Astrocyte (in vitro differentiated cells and primary cell): ENCODE data around the gene LPCAT3. TPM values are rescaled to one million over a fixed set of nuclear protein-coding genes. Genes with fewer than 3 reads are reported as not detected.
A peak's percentile ranks its signal among the peaks of the same experiment; 100 is the strongest.

ENCODE experiments used
- DNase-seq: peaks from one replicate; pipeline ENCODE4 v3.0.0-alpha.2; 2010; ENCODE audit warnings: low read depth
- FAIRE-seq: peaks from 2 replicates; lab custom pipeline; 2011; peaks lifted over from hg19 to GRCh38; lab: Jason Lieb, UNC
- H2AFZ ChIP-seq: 2 replicates; pipeline ENCODE4 v1.6.0; 2012; ENCODE audit warnings: low read depth, low read length, inconsistent platforms
- H3K27ac ChIP-seq: 2 replicates; pipeline ENCODE4 v1.5.1; 2011; ENCODE audit warnings: low read depth, low read length, inconsistent platforms
- H3K27me3 ChIP-seq: 2 replicates; pipeline ENCODE4 v1.6.0; 2011; ENCODE audit warnings: low read length, inconsistent platforms; ENCODE audit not compliant: insufficient read depth
- H3K36me3 ChIP-seq: 2 replicates; pipeline ENCODE4 v1.5.1; 2011; ENCODE audit warnings: low read length, inconsistent platforms; ENCODE audit not compliant: insufficient read depth
- H3K4me1 ChIP-seq: 2 replicates; pipeline ENCODE4 v1.5.1; 2011; ENCODE audit warnings: low read length, inconsistent platforms; ENCODE audit not compliant: insufficient read depth
- H3K4me2 ChIP-seq: 2 replicates; pipeline ENCODE4 v1.6.0; 2012; ENCODE audit warnings: low read length, inconsistent platforms
- H3K4me3 ChIP-seq: 2 replicates; pipeline ENCODE4 v1.5.1; 2011; ENCODE audit warnings: low read depth, mild to moderate bottlenecking, low read length, inconsistent platforms; ENCODE audit not compliant: insufficient read depth
- H3K79me2 ChIP-seq: 2 replicates; pipeline ENCODE4 v1.6.0; 2012; ENCODE audit warnings: mild to moderate bottlenecking, low read length, inconsistent platforms; ENCODE audit not compliant: insufficient read depth
- H3K9ac ChIP-seq: 2 replicates; pipeline ENCODE4 v1.6.0; 2012; ENCODE audit warnings: mild to moderate bottlenecking, low read length, inconsistent platforms
- H3K9me3 ChIP-seq: 2 replicates; pipeline ENCODE4 v1.5.1; 2012; ENCODE audit warnings: low read depth, mild to moderate bottlenecking, low read length, inconsistent platforms; ENCODE audit not compliant: insufficient read depth
- H4K20me1 ChIP-seq: 2 replicates; pipeline ENCODE4 v1.6.0; 2012; ENCODE audit warnings: low read length, inconsistent platforms; ENCODE audit not compliant: insufficient read depth
- H3K27ac Mint-ChIP-seq: one replicate; pipeline ENCODE4 v1.8.0; 2021; ENCODE audit warnings: mild to moderate bottlenecking, mixed read lengths; ENCODE audit not compliant: unreplicated experiment
- H3K27me3 Mint-ChIP-seq: one replicate; pipeline ENCODE4 v1.8.0; 2021; ENCODE audit warnings: low read depth, mixed read lengths; ENCODE audit not compliant: unreplicated experiment
- H3K36me3 Mint-ChIP-seq: one replicate; pipeline ENCODE4 v1.8.0; 2021; ENCODE audit warnings: low read depth, mixed read lengths; ENCODE audit not compliant: unreplicated experiment
- H3K4me1 Mint-ChIP-seq: one replicate; pipeline ENCODE4 v1.8.0; 2021; ENCODE audit warnings: low read depth, mixed read lengths; ENCODE audit not compliant: unreplicated experiment
- H3K4me3 Mint-ChIP-seq: one replicate; pipeline ENCODE4 v1.8.0; 2021; ENCODE audit warnings: mild to moderate bottlenecking, moderate library complexity, mixed read lengths; ENCODE audit not compliant: unreplicated experiment
- H3K9me3 Mint-ChIP-seq: one replicate; pipeline ENCODE4 v1.8.0; 2021; ENCODE audit warnings: mild to moderate bottlenecking, mixed read lengths; ENCODE audit not compliant: unreplicated experiment
- CTCF ChIP-seq: IDR thresholded peaks from 2 replicates; pipeline ENCODE4 v1.5.1; 2011; ENCODE audit warnings: low read depth, mild to moderate bottlenecking, inconsistent platforms, low read length, moderate library complexity; ENCODE audit not compliant: insufficient read depth
- EZH2 ChIP-seq: IDR thresholded peaks from 2 replicates; pipeline ENCODE4 v1.6.1; 2012; ENCODE audit warnings: mild to moderate bottlenecking, low read length, inconsistent platforms; ENCODE audit not compliant: insufficient read depth
- total RNA-seq: library from RNA; stranded (reverse); gene quantifications from 2 replicates; pipeline ENCODE4 v1.2.1, GENCODE V29; 2021

LPCAT3 gene
- total RNA-seq, 1 donor from 2014 or later, result 26.2 TPM

GRCh38 chr12:6998715-6999451, 19.4 kb downstream of the LPCAT3 start:
- H3K4me3 Mint-ChIP-seq, result no peak overlapping the region
- peaks cover 8% of the 10 kb centered on the region for H3K4me1 Mint-ChIP-seq
- peaks cover 6% of the 10 kb centered on the region for H3K36me3 Mint-ChIP-seq
- no peak overlapping the region for H3K27ac Mint-ChIP-seq
- TF ChIP-seq CTCF, result no peak
- Histone ChIP-seq H3K9me3 (no peaks in the 10 kb centered on the region), H3K27me3 (no peaks in the 10 kb centered on the region), H3K36me3 (no peaks in the 10 kb centered on the region), H3K9ac (no peak overlapping the region), H2AFZ (no peak overlapping the region), H4K20me1 (peaks cover 13% of the 10 kb centered on the region), H3K4me3 (no peak overlapping the region), H3K79me2 (no peaks in the 10 kb centered on the region), H3K4me2 (no peak overlapping the region), H3K4me1 (no peaks in the 10 kb centered on the region), H3K27ac (no peak overlapping the region)
- DNase-seq, result no peak
- H3K9me3 Mint-ChIP-seq, result no peaks in the 10 kb centered on the region
- no peaks in the 10 kb centered on the region for H3K27me3 Mint-ChIP-seq
- no peak for FAIRE-seq

DNA sequence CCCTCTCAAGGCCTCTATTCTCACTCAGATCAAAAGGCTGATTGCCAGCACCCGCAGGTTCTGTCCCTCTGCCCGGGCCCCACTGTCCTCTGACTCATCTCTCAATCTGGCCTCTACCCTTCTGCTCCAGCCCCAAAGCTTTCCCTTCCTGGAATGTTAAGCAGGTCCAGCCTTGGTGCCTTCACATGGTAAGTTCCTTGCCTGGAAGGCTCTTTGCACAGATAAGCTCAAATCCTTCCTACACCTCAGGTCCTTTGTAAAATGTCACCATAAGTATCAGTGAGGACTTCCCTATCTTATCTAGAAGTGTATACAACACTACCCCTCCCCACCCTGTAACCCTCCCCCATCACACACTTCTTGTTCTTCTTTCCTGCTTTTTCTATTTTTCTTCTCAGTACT, 22.2 kb downstream of the LPCAT3 start:
- Histone ChIP-seq H3K27ac (no peak overlapping the region), H3K9me3 (no peaks in the 10 kb centered on the region), H3K27me3 (no peaks in the 10 kb centered on the region), H3K4me3 (no peak overlapping the region), H2AFZ (no peak overlapping the region), H3K9ac (no peak overlapping the region), H3K4me1 (no peaks in the 10 kb centered on the region), H3K79me2 (no peaks in the 10 kb centered on the region), H4K20me1 (peaks cover 5% of the 10 kb centered on the region), H3K4me2 (no peak overlapping the region), H3K36me3 (no peaks in the 10 kb centered on the region)
- H3K27me3 Mint-ChIP-seq, result no peaks in the 10 kb centered on the region
- no peak overlapping the region for H3K4me3 Mint-ChIP-seq
- H3K4me1 Mint-ChIP-seq, result peaks cover 8% of the 10 kb centered on the region
- FAIRE-seq, result no peak
- peaks cover 9% of the 10 kb centered on the region for H3K36me3 Mint-ChIP-seq
- no peak overlapping the region for H3K27ac Mint-ChIP-seq
- DNase-seq, result peak; percentile 42
- no peak for TF ChIP-seq CTCF
- TF ChIP-seq EZH2, result no peak
- H3K9me3 Mint-ChIP-seq, result no peaks in the 10 kb centered on the region

GRCh38 chr12:6987956-6988553, 30.2 kb downstream of the LPCAT3 start:
- Mint-ChIP-seq H3K27ac (no peak overlapping the region), H3K4me3 (no peak overlapping the region), H3K27me3 (no peaks in the 10 kb centered on the region), H3K4me1 (no peaks in the 10 kb centered on the region), H3K36me3 (peaks cover 3% of the 10 kb centered on the region), H3K9me3 (no peaks in the 10 kb centered on the region)
- peaks cover 6% of the 10 kb centered on the region for H3K36me3 ChIP-seq
- TF ChIP-seq CTCF (no peak), EZH2 (no peak)
- FAIRE-seq (no peak), DNase-seq (no peak)
- H3K27ac ChIP-seq, result no peak overlapping the region
- no peak overlapping the region for H3K4me2 ChIP-seq
- no peaks in the 10 kb centered on the region for H3K79me2 ChIP-seq
- no peaks in the 10 kb centered on the region for H4K20me1 ChIP-seq
- H3K9ac ChIP-seq, result no peak overlapping the region
- H3K4me3 ChIP-seq, result no peak overlapping the region
- H2AFZ ChIP-seq, result no peak overlapping the region
- H3K27me3 ChIP-seq, result no peaks in the 10 kb centered on the region
- no peaks in the 10 kb centered on the region for H3K9me3 ChIP-seq
- H3K4me1 ChIP-seq, result no peaks in the 10 kb centered on the region
